Adrenal gland (tissue), 5 donors: ENCODE measurements around the gene RACK1.

Experiments used
- CTCF ChIP-seq, 6 experiments: fragments of 450-650 bp in 4 of 6; fragments of 200-600 bp in 2 of 6; sonication (generic) in 1 of 6; IDR thresholded peaks; 1 replicate in 5 of 6; 2 replicates in 1 of 6; pipeline versions ENCODE4 v1.5.1 to v1.8.0; 2016 to 2021; ENCODE audit warnings: antibody characterized with exemption in 6 of 6, mild to moderate bottlenecking in 2 of 6, moderate library complexity in 1 of 6
- POLR2A ChIP-seq, 2 donors: fragments of 450-650 bp; IDR thresholded peaks; one replicate each; pipeline ENCODE4 v1.6.1; 2017; ENCODE audit warnings: antibody characterized with exemption in 2 of 2, mild to moderate bottlenecking in 2 of 2, moderate library complexity in 1 of 2
- donor health status: DM: no; HTN: no; CAD: no.

GRCh38 chr5:181221105-181221791 is 22.5 kb downstream of the RACK1 start:
- no peak for TF ChIP-seq CTCF (IDR thresholded peaks at IDR 0.05)
- TF ChIP-seq POLR2A (IDR thresholded peaks at IDR 0.05), result no peak
